Colonic mucosa (tissue), 4 donors: ENCODE data around the gene KLK6. TPM values are rescaled to one million over a fixed set of nuclear protein-coding genes. Genes with fewer than 3 reads are reported as not detected.

Experiments
- DNase-seq: peaks from one replicate; pipeline ENCODE4 v3.0.0-alpha.2; 2020
- H3K27ac ChIP-seq: fragments of 200-600 bp; one replicate; pipeline ENCODE4 v1.8.0; 2021
- H3K27me3 ChIP-seq: fragments of 200-600 bp; one replicate; pipeline ENCODE4 v1.8.0; 2021
- H3K36me3 ChIP-seq: fragments of 200-600 bp; one replicate; pipeline ENCODE4 v1.8.0; 2021
- H3K4me1 ChIP-seq: fragments of 200-600 bp; one replicate; pipeline ENCODE4 v1.8.0; 2021; ENCODE audit warnings: mild to moderate bottlenecking
- H3K4me3 ChIP-seq: fragments of 200-600 bp; one replicate; pipeline ENCODE4 v1.8.0; 2021
- H3K9ac ChIP-seq, 2 donors: one replicate each; pipeline ENCODE4 v1.7.0; 2013; ENCODE audit warnings: control low read depth in 2 of 2, low read depth in 2 of 2, low read length in 2 of 2
- H3K9me3 ChIP-seq: fragments of 200-600 bp; one replicate; pipeline ENCODE4 v1.8.0; 2021
- intact Hi-C: fragments of 100-400 bp; cut with DNase I; formaldehyde crosslinking; loops from one replicate; pipeline ENCODE4 v1.14.1; 2022
- total RNA-seq, 2 donors: library from RNA; stranded (reverse); fragmentation: NEBNext Ultra II Directional in 1 of 2; extraction: Animal tissue kit (Norgen Biotek cat#: 25700) in 1 of 2; gene quantifications; one replicate each; pipeline ENCODE4 v1.2.1, GENCODE V29; 2021
- TF ChIP-seq, protein P1 (sequence below): fragments of 200-600 bp; IDR thresholded peaks from one replicate; pipeline ENCODE4 v1.8.0; 2022; ENCODE audit warnings: antibody characterized with exemption, mild to moderate bottlenecking
- donor health status: healthy.
- donor health status: DM: no; HTN: no; CAD: no.
- donor health status: DM: no; HTN: no; CAD: no.

KLK6 gene
- total RNA-seq, 2 donors from 2014 or later: not detected

DNA sequence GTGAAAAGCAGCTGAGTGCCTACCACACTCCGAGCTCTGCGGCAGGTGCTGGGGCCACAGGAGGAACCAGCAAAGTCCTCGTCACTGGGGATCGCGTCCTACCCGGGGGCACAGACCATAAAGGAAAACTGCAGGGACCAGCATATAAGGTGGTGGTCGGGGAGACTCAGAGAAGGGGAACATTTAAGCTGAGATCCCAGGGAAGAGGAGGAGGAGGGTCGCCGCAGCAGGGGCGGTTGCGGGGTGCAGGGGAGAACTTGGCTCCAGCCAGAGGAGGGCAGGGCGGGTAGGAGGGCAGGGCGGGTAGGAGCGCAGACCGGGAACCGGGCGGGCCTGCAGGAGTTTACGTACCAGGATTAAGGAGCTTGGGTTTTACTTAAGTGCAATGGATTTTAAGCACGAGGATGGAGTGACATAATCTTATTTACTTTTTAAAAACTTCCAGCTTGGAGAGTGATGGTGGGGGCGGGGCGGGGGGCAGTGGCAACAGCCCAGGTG lies 57.2 kb downstream of the KLK6 start:
- no peak for DNase-seq
- TF ChIP-seq, protein P1, sequence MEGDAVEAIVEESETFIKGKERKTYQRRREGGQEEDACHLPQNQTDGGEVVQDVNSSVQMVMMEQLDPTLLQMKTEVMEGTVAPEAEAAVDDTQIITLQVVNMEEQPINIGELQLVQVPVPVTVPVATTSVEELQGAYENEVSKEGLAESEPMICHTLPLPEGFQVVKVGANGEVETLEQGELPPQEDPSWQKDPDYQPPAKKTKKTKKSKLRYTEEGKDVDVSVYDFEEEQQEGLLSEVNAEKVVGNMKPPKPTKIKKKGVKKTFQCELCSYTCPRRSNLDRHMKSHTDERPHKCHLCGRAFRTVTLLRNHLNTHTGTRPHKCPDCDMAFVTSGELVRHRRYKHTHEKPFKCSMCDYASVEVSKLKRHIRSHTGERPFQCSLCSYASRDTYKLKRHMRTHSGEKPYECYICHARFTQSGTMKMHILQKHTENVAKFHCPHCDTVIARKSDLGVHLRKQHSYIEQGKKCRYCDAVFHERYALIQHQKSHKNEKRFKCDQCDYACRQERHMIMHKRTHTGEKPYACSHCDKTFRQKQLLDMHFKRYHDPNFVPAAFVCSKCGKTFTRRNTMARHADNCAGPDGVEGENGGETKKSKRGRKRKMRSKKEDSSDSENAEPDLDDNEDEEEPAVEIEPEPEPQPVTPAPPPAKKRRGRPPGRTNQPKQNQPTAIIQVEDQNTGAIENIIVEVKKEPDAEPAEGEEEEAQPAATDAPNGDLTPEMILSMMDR: no peak
- H3K36me3 ChIP-seq: no peaks in the 10 kb centered on the region
- peaks cover 29% of the 10 kb centered on the region for H3K27me3 ChIP-seq
- H3K27ac ChIP-seq: no peak overlapping the region
- no peak overlapping the region for H3K4me3 ChIP-seq
- intact Hi-C loops: no loop called here
- H3K9ac ChIP-seq: no peak overlapping the region
- no peaks in the 10 kb centered on the region for H3K9me3 ChIP-seq
- no peaks in the 10 kb centered on the region for H3K4me1 ChIP-seq

DNA sequence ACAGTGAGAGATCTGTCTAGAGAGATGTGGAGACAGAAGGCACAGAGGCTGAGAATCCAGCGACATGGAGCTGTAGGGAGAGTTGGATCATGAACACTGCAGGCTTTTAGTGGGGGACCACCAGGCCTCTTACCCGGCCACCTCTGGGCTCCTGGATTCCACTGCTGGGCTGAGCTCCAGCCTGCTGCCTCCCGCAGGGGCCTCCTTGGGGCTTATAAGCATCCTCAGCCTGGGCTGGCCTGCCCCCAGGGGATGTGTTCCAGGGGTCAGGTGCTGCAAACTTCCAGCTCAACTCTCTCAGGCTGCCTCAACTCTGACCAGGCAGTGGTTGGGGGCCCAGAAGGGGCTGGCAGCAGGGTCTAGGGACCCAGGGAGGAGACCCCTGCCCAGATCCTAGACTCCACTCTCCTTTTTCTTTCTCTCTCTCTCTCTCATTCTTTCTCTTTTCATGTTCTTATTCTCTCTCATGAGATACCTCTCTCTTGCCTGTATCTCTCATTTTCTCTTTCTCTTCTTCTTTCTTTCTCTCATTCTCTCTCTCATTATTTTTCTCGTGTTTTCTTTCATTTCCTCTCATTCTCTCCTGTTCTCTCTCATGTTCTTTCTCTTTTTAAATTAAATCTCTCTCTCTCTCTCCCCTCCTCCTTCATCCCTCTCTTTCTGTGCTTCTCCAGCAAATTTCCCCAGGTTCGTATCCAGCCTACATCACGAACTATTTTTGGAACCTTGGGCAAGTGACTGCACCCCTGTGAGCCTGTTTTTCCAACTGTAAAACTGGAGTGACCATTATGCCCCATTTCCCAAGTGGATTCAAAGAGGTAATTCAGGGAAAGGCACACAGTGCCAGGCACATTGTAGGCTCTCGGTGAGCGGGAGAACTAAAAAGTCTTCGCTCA lies 57.9 kb downstream of the KLK6 start, which contains the start of gene KLK4:
Gene KLK4, minus strand, starts transcription at position 190 of the 896 bp plus-strand sequence. CDS start 657 bp downstream, outside the sequence.
- intact Hi-C loops: no loop called here
- Histone ChIP-seq H3K9ac (no peak within 1 kb of the TSS), H3K9me3 (no peaks in the 10 kb centered on the region), H3K27ac (no peak within 1 kb of the TSS), H3K27me3 (peaks cover 29% of the 10 kb centered on the region), H3K36me3 (no peaks in the 10 kb centered on the region), H3K4me3 (no peak within 1 kb of the TSS), H3K4me1 (no peaks in the 10 kb centered on the region)
- no peak for DNase-seq
- TF ChIP-seq, protein P1: no peak

DNA sequence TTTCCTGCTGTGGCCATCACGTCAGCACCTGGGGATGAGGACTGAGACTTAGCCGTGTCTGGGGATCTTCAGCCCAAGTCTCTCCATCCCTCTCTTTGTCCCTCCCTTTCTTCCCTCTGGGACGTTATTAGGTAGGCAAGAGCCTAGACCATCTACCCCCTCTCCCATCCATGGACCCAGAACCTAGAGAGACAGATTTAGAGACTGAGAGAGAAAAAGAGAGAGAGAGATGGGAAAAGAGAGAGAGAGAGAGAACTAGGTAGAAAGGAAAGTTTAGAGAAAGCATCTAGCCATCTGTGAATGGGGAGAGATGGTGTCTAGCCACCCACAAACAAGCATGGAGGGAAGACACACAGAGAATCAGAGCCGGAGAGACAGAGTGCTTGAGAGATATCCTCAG lies 58.7 kb downstream of the KLK6 start:
- Histone ChIP-seq H3K27me3 (peaks cover 29% of the 10 kb centered on the region), H3K36me3 (no peaks in the 10 kb centered on the region), H3K9me3 (no peaks in the 10 kb centered on the region), H3K4me1 (no peaks in the 10 kb centered on the region), H3K9ac (no peak overlapping the region), H3K4me3 (no peak overlapping the region), H3K27ac (no peak overlapping the region)
- intact Hi-C loops: no loop called here
- TF ChIP-seq, protein P1: no peak
- no peak for DNase-seq

DNA sequence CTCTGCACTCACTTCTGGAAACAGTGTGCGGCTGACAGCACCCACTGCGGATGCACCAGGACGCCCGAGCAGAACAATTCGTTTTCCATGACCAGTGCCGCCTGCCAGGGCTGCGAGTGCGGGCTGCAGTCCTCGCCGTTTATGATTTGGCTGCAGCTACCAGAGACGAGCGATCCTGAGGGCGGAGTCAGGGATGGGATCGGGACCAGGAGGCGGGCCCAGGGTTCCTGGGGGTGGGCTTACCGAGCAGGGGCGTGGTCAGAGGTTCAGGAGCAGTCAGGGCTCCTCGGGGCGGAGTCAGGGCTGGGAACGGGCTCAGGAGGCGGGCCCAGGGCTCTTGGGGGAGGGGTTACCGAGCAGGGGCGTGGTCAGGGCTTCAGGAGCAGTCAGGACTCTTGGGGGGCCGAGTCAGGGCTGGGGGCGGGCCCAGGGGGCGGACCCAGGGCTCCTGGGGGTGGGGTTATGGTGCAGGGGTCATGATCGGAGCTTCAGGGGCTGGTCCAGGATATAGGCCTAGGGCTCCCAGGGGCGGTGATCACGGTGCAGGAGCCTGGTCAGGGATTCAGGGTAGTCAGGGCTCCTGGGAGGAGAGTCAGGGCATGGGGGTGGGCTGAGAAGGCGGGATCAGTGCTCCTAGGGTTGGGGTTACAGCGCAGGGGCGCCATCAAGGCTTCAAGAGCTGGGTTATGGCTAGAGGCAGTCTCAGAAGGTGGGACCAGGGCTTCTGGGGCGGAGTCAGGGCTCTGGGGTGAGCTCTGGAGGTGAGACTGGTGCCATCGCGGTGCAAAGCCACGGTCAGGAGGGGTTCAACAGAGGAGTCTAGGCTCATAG lies 59.9 kb downstream of the KLK6 start:
- peak; percentile 90 for DNase-seq
- no peaks in the 10 kb centered on the region for H3K4me1 ChIP-seq
- H3K9ac ChIP-seq: no peak overlapping the region
- TF ChIP-seq, protein P1: no peak
- H3K9me3 ChIP-seq: no peaks in the 10 kb centered on the region
- no peaks in the 10 kb centered on the region for H3K36me3 ChIP-seq
- intact Hi-C loops: no loop called here
- H3K27ac ChIP-seq: no peak overlapping the region
- H3K4me3 ChIP-seq: no peak overlapping the region
- peaks cover 29% of the 10 kb centered on the region for H3K27me3 ChIP-seq

Other genes with a start within 250 kb of the KLK6 start
- gene SHANK1, start 249.8 kb downstream of the KLK6 start, total RNA-seq: under 1 TPM; 0.22 to 0.29 TPM
- 1 to 10 TPM; 4.5 to 5.1 TPM for gene CLEC11A, start 246.2 kb downstream of the KLK6 start, total RNA-seq
- gene GPR32, start 199.1 kb downstream of the KLK6 start, total RNA-seq: not detected
- not detected for gene ACP4, start 179.2 kb downstream of the KLK6 start, total RNA-seq
- 100 to 1,000 TPM; 104 to 130 TPM for gene KLK1, start 145.8 kb downstream of the KLK6 start, total RNA-seq
- gene KLK15, start 136.0 kb downstream of the KLK6 start, total RNA-seq: 1 to 10 TPM; 2.9 to 3.6 TPM
- gene KLK3, start 114.7 kb downstream of the KLK6 start, total RNA-seq: 1 to 10 TPM; 2.4 to 2.5 TPM
- gene KLK2, start 96.2 kb downstream of the KLK6 start, total RNA-seq: not detected
- 1 to 10 TPM; 1.2 to 2.0 TPM for gene KLK4, start 58.2 kb downstream of the KLK6 start, total RNA-seq
- gene KLK5, start 16.6 kb downstream of the KLK6 start, total RNA-seq: not detected
- not detected for gene KLK7, start 14.3 kb upstream of the KLK6 start, total RNA-seq
- gene KLK8, start 32.0 kb upstream of the KLK6 start, total RNA-seq: not detected
- gene KLK10, start 50.1 kb upstream of the KLK6 start, total RNA-seq: 1 to 10 TPM in 1 of 2 donors, under 1 TPM in 1; 0.40 to 1.1 TPM
- gene KLK11, start 57.0 kb upstream of the KLK6 start, total RNA-seq: under 1 TPM; 0.88 to 0.94 TPM
- gene KLK12, start 65.4 kb upstream of the KLK6 start, total RNA-seq: 1 to 10 TPM in 1 of 2 donors, under 1 TPM in 1; 0.64 to 1.4 TPM
- gene KLK13, start 95.5 kb upstream of the KLK6 start, total RNA-seq: not detected
- under 1 TPM in 1 of 2 donors, not detected in 1; 0.52 TPM for gene KLK14, start 113.3 kb upstream of the KLK6 start, total RNA-seq
- 10 to 100 TPM in 1 of 2 donors, 1 to 10 TPM in 1; 6.1 to 11.8 TPM for gene CTU1, start 138.8 kb upstream of the KLK6 start, total RNA-seq
- 1 to 10 TPM in 1 of 2 donors, under 1 TPM in 1; 0.86 to 1.7 TPM for gene SIGLEC9, start 155.3 kb upstream of the KLK6 start, total RNA-seq
- gene SIGLEC7, start 172.7 kb upstream of the KLK6 start, total RNA-seq: 1 to 10 TPM in 1 of 2 donors, under 1 TPM in 1; 0.35 to 1.0 TPM